Epithelial cell of esophagus (primary cell): ENCODE data around the gene CGREF1.
A peak's percentile ranks its signal among the peaks of the same experiment; 100 is the strongest.
"Not testable (repeated sequence)": the region's sequence is repeated elsewhere in the genome, so short reads cannot be mapped to it uniquely, and the experiment has no call there.

Experiments used
- DNase-seq: peaks from one replicate; pipeline ENCODE4 v3.0.0; 2010; ENCODE audit warnings: low read depth
- H3K4me3 ChIP-seq: 2 replicates; pipeline ENCODE4 v1.5.1; 2011; ENCODE audit warnings: mild to moderate bottlenecking, low read length, control low read depth
- CTCF ChIP-seq: IDR thresholded peaks from 2 replicates; pipeline ENCODE4 v1.5.1; 2011; ENCODE audit warnings: low read depth, mild to moderate bottlenecking, low read length, control low read depth, inconsistent platforms; ENCODE audit not compliant: insufficient read depth; ENCODE audit errors: missing control alignments

The CGREF1 gene

GRCh38 chr2:27123302-27124150 lies 4.6 kb upstream of the CGREF1 start, which contains the start of gene ABHD1:
Gene ABHD1, plus strand, starts transcription at chr2:27123815. Its CDS starts 134 bp downstream, at chr2:27123949.
- no peak for TF ChIP-seq CTCF
- H3K4me3 ChIP-seq: peak within 1 kb of the TSS; percentile 49
- peak; percentile 10 for DNase-seq

- no peak overlapping the region for H3K4me3 ChIP-seq
- no peak for DNase-seq
- TF ChIP-seq CTCF: no peak
Measured at GRCh38 chr2:27122791-27123190, 3.9 kb upstream of the CGREF1 start.

GRCh38 chr2:27121906-27122305 lies 3.0 kb upstream of the CGREF1 start:
- DNase-seq: no peak
- no peak overlapping the region for H3K4me3 ChIP-seq
- no peak for TF ChIP-seq CTCF

GRCh38 chr2:27119330-27119670 lies 372 bp upstream of the CGREF1 start:
- peak overlapping the region; percentile 38 for H3K4me3 ChIP-seq

GRCh38 chr2:27117995-27118524 lies 868 bp downstream of the CGREF1 start:
- peak overlapping the region; percentile 52 for H3K4me3 ChIP-seq
- TF ChIP-seq CTCF: no peak
- no peak for DNase-seq

More at GRCh38 chr2:27119330-27119670, 372 bp upstream of the CGREF1 start:
- DNase-seq: not testable (repeated sequence)

GRCh38 chr2:27115519-27115918 lies 3.4 kb downstream of the CGREF1 start:
- no peak for TF ChIP-seq CTCF
- no peak overlapping the region for H3K4me3 ChIP-seq
- peak; percentile 16 for DNase-seq

GRCh38 chr2:27111392-27112078 lies 7.4 kb downstream of the CGREF1 start:
- DNase-seq, H3K4me3 ChIP-seq: not testable (repeated sequence)

GRCh38 chr2:27110603-27111352 lies 8.2 kb downstream of the CGREF1 start:
- not testable (repeated sequence) for H3K4me3 ChIP-seq, DNase-seq
